Trophoblast cell (in vitro differentiated cells and primary cell): ENCODE data around the gene ASTN2.
A peak's percentile ranks its signal among the peaks of the same experiment; 100 is the strongest.

Source experiments
- DNase-seq, 2 donors: peaks; one replicate each; pipeline ENCODE4 v3.0.0-alpha.2; 2016
- H2AFZ ChIP-seq: 2 replicates; pipeline ENCODE4 v1.6.1; 2013; ENCODE audit warnings: low read length, moderate library complexity, mild to moderate bottlenecking; ENCODE audit not compliant: insufficient read depth, poor library complexity
- H2AK5ac ChIP-seq: 2 replicates; pipeline ENCODE4 v1.6.1; 2013; ENCODE audit warnings: mild to moderate bottlenecking, low read length
- H2BK120ac ChIP-seq: 2 replicates; pipeline ENCODE4 v1.6.1; 2013; ENCODE audit warnings: low read length, mild to moderate bottlenecking, moderate library complexity; ENCODE audit not compliant: insufficient read depth, poor library complexity
- H2BK12ac ChIP-seq: 2 replicates; pipeline ENCODE4 v1.6.1; 2013; ENCODE audit warnings: mild to moderate bottlenecking, low read length, moderate library complexity
- H2BK5ac ChIP-seq: 2 replicates; pipeline ENCODE4 v1.6.1; 2013; ENCODE audit warnings: low read length, low read depth, moderate library complexity, mild to moderate bottlenecking; ENCODE audit not compliant: poor library complexity
- H3K14ac ChIP-seq: 2 replicates; pipeline ENCODE4 v1.6.1; 2013; ENCODE audit warnings: mild to moderate bottlenecking, low read length
- H3K18ac ChIP-seq: 2 replicates; pipeline ENCODE4 v1.6.1; 2013; ENCODE audit warnings: mild to moderate bottlenecking, low read length
- H3K23ac ChIP-seq: 2 replicates; pipeline ENCODE4 v1.6.1; 2013; ENCODE audit warnings: low read length
- H3K27ac ChIP-seq: 2 replicates; pipeline ENCODE4 v1.5.1; 2013; ENCODE audit warnings: low read depth, mild to moderate bottlenecking, inconsistent platforms, low read length, moderate library complexity
- H3K27me3 ChIP-seq: 2 replicates; pipeline ENCODE4 v1.6.1; 2013; ENCODE audit warnings: inconsistent platforms, mild to moderate bottlenecking, low read length, moderate library complexity; ENCODE audit not compliant: insufficient read depth
- H3K36me3 ChIP-seq, 2 experiments: 1 replicate in 1 of 2; 2 replicates in 1 of 2; pipeline ENCODE4 v1.6.1; 2013; ENCODE audit warnings: low read length in 2 of 2, mild to moderate bottlenecking in 2 of 2, moderate library complexity in 1 of 2; ENCODE audit not compliant: insufficient read depth in 2 of 2, control insufficient read depth in 1 of 2
- H3K4ac ChIP-seq: 2 replicates; pipeline ENCODE4 v1.6.1; 2013; ENCODE audit warnings: low read depth, mild to moderate bottlenecking, low read length, moderate library complexity
- H3K4me1 ChIP-seq, 2 experiments: 1 replicate in 1 of 2; 2 replicates in 1 of 2; pipeline ENCODE4 v1.6.1; 2013; ENCODE audit warnings: low read length in 2 of 2, mild to moderate bottlenecking in 2 of 2, moderate library complexity in 1 of 2; ENCODE audit not compliant: insufficient read depth in 2 of 2, control insufficient read depth in 1 of 2
- H3K4me2 ChIP-seq: 2 replicates; pipeline ENCODE4 v1.6.1; 2013; ENCODE audit warnings: inconsistent platforms, mild to moderate bottlenecking, low read length, moderate library complexity
- H3K4me3 ChIP-seq: 2 replicates; pipeline ENCODE4 v1.5.1; 2013; ENCODE audit warnings: mild to moderate bottlenecking, low read depth, low read length, inconsistent platforms
- H3K79me1 ChIP-seq: one replicate; pipeline ENCODE4 v1.6.1; 2013; ENCODE audit warnings: low read length
- H3K79me2 ChIP-seq: 2 replicates; pipeline ENCODE4 v1.6.1; 2013; ENCODE audit warnings: low read length, mild to moderate bottlenecking; ENCODE audit not compliant: control insufficient read depth, insufficient read depth, poor library complexity
- H3K9ac ChIP-seq: 2 replicates; pipeline ENCODE4 v1.6.1; 2013; ENCODE audit warnings: mild to moderate bottlenecking, low read length
- H3K9me3 ChIP-seq: 2 replicates; pipeline ENCODE4 v1.6.1; 2013; ENCODE audit warnings: low read depth, mild to moderate bottlenecking, control low read depth, inconsistent platforms, low read length; ENCODE audit not compliant: insufficient read depth
- H4K12ac ChIP-seq: 2 replicates; pipeline ENCODE4 v1.6.1; 2013; ENCODE audit warnings: low read depth, mild to moderate bottlenecking, low read length, moderate library complexity
- H4K8ac ChIP-seq: 2 replicates; pipeline ENCODE4 v1.6.1; 2013; ENCODE audit warnings: low read depth, mild to moderate bottlenecking, low read length, moderate library complexity
- H4K91ac ChIP-seq: one replicate; pipeline ENCODE4 v1.6.1; 2013; ENCODE audit warnings: low read depth, mild to moderate bottlenecking, low read length, moderate library complexity
- WGBS: extraction: QIAGEN DNeasy Blood & Tissue Kit; methylation state at CpG from one replicate; pipeline ENCODE4 v1.1.7; 2013; ENCODE audit warnings: missing lambda C conversion rate; ENCODE audit not compliant: insufficient read length, insufficient coverage; ENCODE audit errors: extremely low coverage; 5-methylcytosine and 5-hydroxymethylcytosine counted together

ASTN2 gene

DNA sequence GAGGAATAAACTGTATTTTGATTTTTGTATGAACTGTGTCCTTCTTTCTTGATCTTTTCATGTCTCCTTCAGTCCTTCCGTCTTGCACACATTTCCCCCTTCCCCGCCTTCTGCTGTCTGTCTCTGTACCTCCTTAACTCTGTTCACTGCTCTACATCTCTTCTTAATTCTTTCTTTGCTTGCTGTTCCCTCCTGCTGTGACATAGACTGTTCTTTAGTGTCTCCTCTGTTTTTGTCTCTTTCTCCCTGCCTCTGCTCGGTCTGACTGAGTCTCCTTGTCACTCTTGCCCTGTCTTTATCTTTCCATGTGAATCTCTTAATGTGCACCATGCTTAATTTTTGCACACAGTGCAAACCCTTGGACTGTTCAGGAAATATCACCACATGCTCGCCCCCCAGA lies 614.8 kb downstream of the ASTN2 start:
- no peaks in the 10 kb centered on the region for H3K36me3 ChIP-seq
- H4K91ac ChIP-seq, result no peak overlapping the region
- no peaks in the 10 kb centered on the region for H3K79me1 ChIP-seq
- H3K14ac ChIP-seq, result no peak overlapping the region
- no peak for DNase-seq
- no peaks in the 10 kb centered on the region for H3K27me3 ChIP-seq
- H3K4me1 ChIP-seq, result no peaks in the 10 kb centered on the region
- H4K12ac ChIP-seq, result no peak overlapping the region
- H3K79me2 ChIP-seq, result no peaks in the 10 kb centered on the region
- no peak overlapping the region for H2BK12ac ChIP-seq
- H2BK120ac ChIP-seq, result no peak overlapping the region
- WGBS, result no CpG with 5 or more reads among the region's 4 CpGs
- no peak overlapping the region for H3K4me3 ChIP-seq
- H2AK5ac ChIP-seq, result no peak overlapping the region
- no peak overlapping the region for H2AFZ ChIP-seq
- H3K18ac ChIP-seq, result no peak overlapping the region
- H3K4me2 ChIP-seq, result no peak overlapping the region
- H4K8ac ChIP-seq, result no peak overlapping the region
- H3K4ac ChIP-seq, result no peak overlapping the region
- H3K23ac ChIP-seq, result no peak overlapping the region
- no peak overlapping the region for H2BK5ac ChIP-seq
- no peak overlapping the region for H3K27ac ChIP-seq
- H3K9ac ChIP-seq, result no peak overlapping the region
- no peaks in the 10 kb centered on the region for H3K9me3 ChIP-seq

DNA sequence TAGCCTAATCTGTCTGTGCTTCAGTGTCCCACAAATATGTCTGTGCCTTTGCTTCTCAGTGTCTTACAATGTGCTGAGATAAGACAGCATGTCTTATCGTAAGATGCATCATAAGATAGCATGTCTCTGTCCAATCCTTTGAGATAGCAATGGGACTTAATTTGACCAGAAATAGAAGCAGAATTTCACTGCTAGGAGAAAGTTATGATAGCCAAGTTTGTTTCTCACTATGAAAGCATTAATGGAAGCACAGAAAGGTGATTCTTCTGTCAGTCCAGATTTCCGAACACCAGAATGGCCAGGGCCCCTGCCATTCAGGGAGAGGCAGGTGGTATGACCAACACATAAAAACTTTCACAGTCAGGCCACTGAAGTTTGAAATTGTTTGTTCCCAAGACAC lies 616.3 kb downstream of the ASTN2 start:
- no peak overlapping the region for H3K4me2 ChIP-seq

DNA sequence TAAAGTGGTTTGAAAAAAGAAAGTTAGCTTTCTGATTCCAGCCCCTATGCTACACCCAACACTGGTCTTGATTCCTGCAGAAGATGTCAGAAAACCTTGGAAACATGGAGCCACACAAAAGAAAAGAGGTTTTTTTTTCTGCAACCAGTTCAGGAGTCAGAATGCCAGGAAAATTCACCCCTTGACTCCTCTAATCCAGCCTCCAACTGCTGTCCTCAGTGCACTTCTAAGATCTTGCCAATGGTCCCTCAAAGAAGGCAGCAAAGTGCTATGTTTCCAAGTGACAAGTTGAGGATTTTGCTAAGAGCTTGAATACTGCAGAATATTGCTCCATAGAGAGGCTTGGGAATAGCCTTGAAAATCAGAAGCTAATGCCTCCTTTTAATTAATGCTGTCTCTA lies 617.6 kb downstream of the ASTN2 start:
- H3K4me3 ChIP-seq, result no peak overlapping the region
- H2BK12ac ChIP-seq, result no peak overlapping the region
- no peak overlapping the region for H4K8ac ChIP-seq
- no peak overlapping the region for H3K18ac ChIP-seq
- H3K9me3 ChIP-seq, result no peaks in the 10 kb centered on the region
- H3K23ac ChIP-seq, result no peak overlapping the region
- no peaks in the 10 kb centered on the region for H3K4me1 ChIP-seq
- H3K14ac ChIP-seq, result no peak overlapping the region
- no peak overlapping the region for H2BK5ac ChIP-seq
- H3K79me1 ChIP-seq, result no peaks in the 10 kb centered on the region
- H3K27me3 ChIP-seq, result no peaks in the 10 kb centered on the region
- no peak overlapping the region for H2AK5ac ChIP-seq
- H4K12ac ChIP-seq, result no peak overlapping the region
- no peak overlapping the region for H2AFZ ChIP-seq
- no peaks in the 10 kb centered on the region for H3K79me2 ChIP-seq
- H3K9ac ChIP-seq, result no peak overlapping the region
- H3K4me2 ChIP-seq, result no peak overlapping the region
- no peak for DNase-seq
- H4K91ac ChIP-seq, result no peak overlapping the region
- no peaks in the 10 kb centered on the region for H3K36me3 ChIP-seq
- no peak overlapping the region for H3K27ac ChIP-seq
- no peak overlapping the region for H3K4ac ChIP-seq
- H2BK120ac ChIP-seq, result no peak overlapping the region

More for the DNA sequence above, 616.3 kb downstream of the ASTN2 start:
- no peak overlapping the region for H3K27ac ChIP-seq
- H2AK5ac ChIP-seq, result no peak overlapping the region
- H3K9me3 ChIP-seq, result no peaks in the 10 kb centered on the region
- no CpG with 5 or more reads among the region's 2 CpGs for WGBS
- no peak overlapping the region for H3K4ac ChIP-seq
- no peaks in the 10 kb centered on the region for H3K27me3 ChIP-seq
- no peak overlapping the region for H3K9ac ChIP-seq
- H4K8ac ChIP-seq, result no peak overlapping the region
- H3K4me3 ChIP-seq, result no peak overlapping the region
- no peaks in the 10 kb centered on the region for H3K79me1 ChIP-seq
- no peak overlapping the region for H3K18ac ChIP-seq
- DNase-seq, result peak; percentile 87 to 96
- H3K4me1 ChIP-seq, result no peaks in the 10 kb centered on the region
- H3K36me3 ChIP-seq, result no peaks in the 10 kb centered on the region
- H3K79me2 ChIP-seq, result no peaks in the 10 kb centered on the region
- no peak overlapping the region for H2BK12ac ChIP-seq
- no peak overlapping the region for H2BK120ac ChIP-seq
- H2BK5ac ChIP-seq, result no peak overlapping the region
- H3K23ac ChIP-seq, result no peak overlapping the region
- no peak overlapping the region for H4K12ac ChIP-seq
- H4K91ac ChIP-seq, result no peak overlapping the region
- H2AFZ ChIP-seq, result no peak overlapping the region
- no peak overlapping the region for H3K14ac ChIP-seq

DNA sequence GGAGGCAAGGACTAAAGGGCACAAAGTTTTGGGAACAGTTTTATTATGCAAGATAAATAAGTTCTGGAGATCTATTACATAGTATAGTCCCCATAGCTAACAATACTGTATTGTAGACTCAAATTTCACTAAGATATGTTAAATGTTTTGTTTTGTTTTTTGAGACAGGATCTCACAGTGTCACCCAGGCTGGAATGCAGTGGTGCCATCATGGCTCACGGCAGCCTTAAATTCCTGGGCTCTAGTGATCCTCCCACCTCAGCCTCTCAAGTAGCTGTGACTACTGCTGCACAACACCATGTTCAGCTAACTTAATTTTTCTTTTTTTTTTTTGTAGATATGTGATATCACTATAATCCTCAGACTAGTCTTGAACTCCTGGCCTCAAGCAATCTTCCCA lies 618.2 kb downstream of the ASTN2 start:
- WGBS, result no CpG with 5 or more reads among the region's 1 CpG
- Histone ChIP-seq H3K9ac (no peak overlapping the region), H3K23ac (no peak overlapping the region), H3K4me1 (no peaks in the 10 kb centered on the region), H3K36me3 (no peaks in the 10 kb centered on the region), H4K12ac (no peak overlapping the region), H3K18ac (no peak overlapping the region), H3K4me3 (no peak overlapping the region), H3K9me3 (no peaks in the 10 kb centered on the region), H4K8ac (no peak overlapping the region), H2BK5ac (no peak overlapping the region), H2AFZ (no peak overlapping the region), H3K79me2 (no peaks in the 10 kb centered on the region), H3K27me3 (no peaks in the 10 kb centered on the region), H2AK5ac (no peak overlapping the region), H3K14ac (no peak overlapping the region), H3K79me1 (no peaks in the 10 kb centered on the region), H4K91ac (no peak overlapping the region), H3K4ac (no peak overlapping the region), H2BK120ac (no peak overlapping the region), H2BK12ac (no peak overlapping the region), H3K27ac (no peak overlapping the region), H3K4me2 (no peak overlapping the region)
- peak; percentile 50 to 80 for DNase-seq
